Gastroesophageal sphincter (tissue), 4 donors: ENCODE results near the gene UCKL1. TPM values are rescaled to one million over a fixed set of nuclear protein-coding genes. Genes with fewer than 3 reads are reported as not detected.
"Not testable (repeated sequence)": the region's sequence is repeated elsewhere in the genome, so short reads cannot be mapped to it uniquely, and the experiment has no call there.

Experiments
- ATAC-seq: fragments of 150-250 bp; one replicate; pipeline ENCODE4 v1.9.1; 2016; ENCODE audit warnings: mild to moderate bottlenecking, moderate library complexity
- H3K27ac ChIP-seq, 4 donors: fragments of 200-600 bp; sonication (generic) in 3 of 4; 1 replicate in 3 of 4; 2 replicates in 1 of 4; pipeline ENCODE4 v1.5.1; 2016 to 2019
- H3K27me3 ChIP-seq: fragments of 200-600 bp; sonication (generic); one replicate; pipeline ENCODE4 v1.5.1; 2019
- H3K36me3 ChIP-seq, 2 donors: fragments of 200-600 bp; sonication (generic); one replicate each; pipeline ENCODE4 v1.5.1; 2019; ENCODE audit warnings: control low read depth in 1 of 2
- H3K4me1 ChIP-seq, 3 donors: fragments of 200-600 bp; sonication (generic); 1 replicate in 2 of 3; 2 replicates in 1 of 3; pipeline ENCODE4 v1.5.1; 2016 to 2019; ENCODE audit warnings: control low read depth in 2 of 3
- H3K4me3 ChIP-seq, 2 donors: fragments of 200-600 bp; sonication (generic); one replicate each; pipeline ENCODE4 v1.5.1; 2019; ENCODE audit warnings: mild to moderate bottlenecking in 1 of 2, moderate library complexity in 1 of 2
- H3K9me3 ChIP-seq, 3 donors: fragments of 200-600 bp; sonication (generic); one replicate each; pipeline ENCODE4 v1.5.1; 2017 to 2019; ENCODE audit warnings: control low read depth in 2 of 3
- CTCF ChIP-seq, 4 experiments: fragments of 200-600 bp in 2 of 4; fragments of 450-650 bp in 2 of 4; sonication (generic) in 1 of 4; IDR thresholded peaks; one replicate each; pipeline ENCODE4 v1.5.1; 2017 to 2019; ENCODE audit warnings: antibody characterized with exemption in 4 of 4, mild to moderate bottlenecking in 2 of 4, moderate library complexity in 2 of 4
- EP300 ChIP-seq: sonication (generic); formaldehyde crosslinking; IDR thresholded peaks from one replicate; pipeline ENCODE4 v1.6.1; 2017; ENCODE audit warnings: antibody characterized with exemption, mild to moderate bottlenecking
- POLR2A ChIP-seq, 2 donors: fragments of 450-650 bp; IDR thresholded peaks; one replicate each; pipeline ENCODE4 v1.6.1; 2017; ENCODE audit warnings: antibody characterized with exemption in 2 of 2, mild to moderate bottlenecking in 2 of 2, moderate library complexity in 1 of 2
- POLR2AphosphoS5 ChIP-seq: sonication (generic); formaldehyde crosslinking; IDR thresholded peaks from one replicate; pipeline ENCODE4 v1.6.1; 2017; ENCODE audit warnings: antibody characterized with exemption
- WGBS, 2 donors: methylation state at CpG; one replicate each; pipeline ENCODE4 v1.1.5; 2018; ENCODE audit warnings: low coverage in 1 of 2; 5-methylcytosine and 5-hydroxymethylcytosine counted together
- total RNA-seq, 4 donors: library from RNA; depleted of rRNA; stranded (reverse); fragments of >200 nt; gene quantifications; one replicate each; pipeline ENCODE4 v1.1.0, GENCODE V29; 2016

The UCKL1 gene
- total RNA-seq, 4 donors from 2014 or later, result 19.8 to 27.7 (median 22.6) TPM

GRCh38 chr20:63962426-63963347, 6.5 kb upstream of the UCKL1 start:
- Histone ChIP-seq H3K36me3 (peaks cover 0 to 82% of the 10 kb centered on the region in 2 donors), H3K4me1 (peaks cover 0 to 8% (median 3%) of the 10 kb centered on the region in 3 donors), H3K9me3 (no peaks in the 10 kb centered on the region), H3K27ac (no peak overlapping the region), H3K4me3 (no peak overlapping the region), H3K27me3 (no peaks in the 10 kb centered on the region)
- TF ChIP-seq EP300 (no peak), POLR2A (IDR thresholded peaks at IDR 0.05) (no peak), CTCF (IDR thresholded peaks at IDR 0.05) (no peak), POLR2AphosphoS5 (no peak)
- ATAC-seq, result no peak
- 80% methylated on average over 1 to 3 of the region's 61 CpGs for WGBS, 2 donors

- Histone ChIP-seq H3K4me1 (peaks cover 0 to 16% (median 11%) of the 10 kb centered on the region in 3 donors), H3K27ac (no peak overlapping the region), H3K27me3 (no peaks in the 10 kb centered on the region), H3K36me3 (peaks cover 0 to 73% of the 10 kb centered on the region in 2 donors), H3K9me3 (no peaks in the 10 kb centered on the region), H3K4me3 (no peak overlapping the region)
- 93% methylated on average over 3 of the region's 26 CpGs; no CpG with 5 or more reads in 1 of the 2 donors for WGBS, 2 donors
- ATAC-seq, result no peak
- TF ChIP-seq POLR2A (IDR thresholded peaks at IDR 0.05) (no peak), EP300 (no peak), POLR2AphosphoS5 (no peak), CTCF (IDR thresholded peaks at IDR 0.05) (no peak)
These were observed 5.6 kb upstream of the UCKL1 start for GRCh38 chr20:63961664-63962425.

- not testable (repeated sequence) for ATAC-seq, H3K27me3 ChIP-seq, H3K27ac ChIP-seq, H3K9me3 ChIP-seq, H3K4me3 ChIP-seq
- peaks cover 0 to 64% of the 10 kb centered on the region in 2 donors for H3K36me3 ChIP-seq
- WGBS, 2 donors, result no CpG with 5 or more reads among the region's 15 CpGs
- peaks cover 0 to 19% (median 14%) of the 10 kb centered on the region in 3 donors for H3K4me1 ChIP-seq
These were observed 4.7 kb upstream of the UCKL1 start for GRCh38 chr20:63960654-63961621.

GRCh38 chr20:63959699-63960075, 3.5 kb upstream of the UCKL1 start:
- Histone ChIP-seq H3K27me3 (no peaks in the 10 kb centered on the region), H3K36me3 (peaks cover 0 to 63% of the 10 kb centered on the region in 2 donors), H3K4me3 (no peak overlapping the region), H3K9me3 (no peaks in the 10 kb centered on the region), H3K27ac (no peak overlapping the region), H3K4me1 (peaks cover 0 to 30% (median 17%) of the 10 kb centered on the region in 3 donors)
- WGBS, 2 donors, result 88% methylated on average over 11 of the region's 17 CpGs; no CpG with 5 or more reads in 1 of the 2 donors
- ATAC-seq, result no peak
- TF ChIP-seq POLR2A (IDR thresholded peaks at IDR 0.05), result no peak
- TF ChIP-seq EP300, result no peak
- TF ChIP-seq CTCF (IDR thresholded peaks at IDR 0.05), result no peak
- TF ChIP-seq POLR2AphosphoS5, result no peak
